Measurements from ENCODE around the gene RAB1A.
A peak's percentile ranks its signal among the peaks of the same experiment; 100 is the strongest.
"Not testable (repeated sequence)": the region's sequence is repeated elsewhere in the genome, so short reads cannot be mapped to it uniquely, and the experiment has no call there.

The RAB1A gene

GRCh38 chr2:65157856-65158255, 27.9 kb upstream of the RAB1A start:
- H3K4me1 ChIP-seq (ENCODE audit: insufficient read depth, low read length); H3K36me3 ChIP-seq (ENCODE audit: insufficient read depth, low read length); H3K9me3 ChIP-seq (ENCODE audit: control insufficient read depth, insufficient read depth, low read length); H3K9ac ChIP-seq (ENCODE audit: low read depth, low read length): not testable (repeated sequence)

- Histone ChIP-seq H3K36me3 (ENCODE audit: insufficient read depth, low read length) (no peaks in the 10 kb centered on the region), H3K9me3 (ENCODE audit: control insufficient read depth, insufficient read depth, low read length) (0 out of 2 replicates have a peak, but pooled peaks cover 3% of the 10 kb centered on the region), H3K9ac (ENCODE audit: low read depth, low read length) (no peak overlapping the region), H3K4me1 (ENCODE audit: insufficient read depth, low read length) (peaks cover under 1% of the 10 kb centered on the region; the same call in 1 of the 2 replicates)
Observed at GRCh38 chr2:65156041-65156440, 26.1 kb upstream of the RAB1A start.

- Histone ChIP-seq H3K9me3 (ENCODE audit: control insufficient read depth, insufficient read depth, low read length) (0 out of 2 replicates have a peak, but pooled peaks cover 3% of the 10 kb centered on the region), H3K9ac (ENCODE audit: low read depth, low read length) (no peak overlapping the region), H3K36me3 (ENCODE audit: insufficient read depth, low read length) (no peaks in the 10 kb centered on the region), H3K4me1 (ENCODE audit: insufficient read depth, low read length) (no peaks in the 10 kb centered on the region)
Observed at GRCh38 chr2:65153515-65153914, 23.6 kb upstream of the RAB1A start.

GRCh38 chr2:65146078-65146477, 16.2 kb upstream of the RAB1A start:
- H3K9ac ChIP-seq (ENCODE audit: low read depth, low read length), result no peak overlapping the region
- H3K4me1 ChIP-seq (ENCODE audit: insufficient read depth, low read length), result no peaks in the 10 kb centered on the region
- no peaks in the 10 kb centered on the region for H3K9me3 ChIP-seq (ENCODE audit: control insufficient read depth, insufficient read depth, low read length)
- H3K36me3 ChIP-seq (ENCODE audit: insufficient read depth, low read length), result no peaks in the 10 kb centered on the region

- H3K4me1 ChIP-seq (ENCODE audit: insufficient read depth, low read length), result no peaks in the 10 kb centered on the region
- H3K36me3 ChIP-seq (ENCODE audit: insufficient read depth, low read length), result no peaks in the 10 kb centered on the region
- no peaks in the 10 kb centered on the region for H3K9me3 ChIP-seq (ENCODE audit: control insufficient read depth, insufficient read depth, low read length)
- no peak overlapping the region for H3K9ac ChIP-seq (ENCODE audit: low read depth, low read length)
Observed at GRCh38 chr2:65144571-65144970, 14.7 kb upstream of the RAB1A start.

- Histone ChIP-seq H3K9ac (ENCODE audit: low read depth, low read length) (no peak overlapping the region), H3K9me3 (ENCODE audit: control insufficient read depth, insufficient read depth, low read length) (no peaks in the 10 kb centered on the region), H3K4me1 (ENCODE audit: insufficient read depth, low read length) (no peaks in the 10 kb centered on the region), H3K36me3 (ENCODE audit: insufficient read depth, low read length) (no peaks in the 10 kb centered on the region)
Observed at GRCh38 chr2:65142515-65142914, 12.6 kb upstream of the RAB1A start.

- Histone ChIP-seq H3K36me3 (ENCODE audit: insufficient read depth, low read length) (no peaks in the 10 kb centered on the region), H3K9ac (ENCODE audit: low read depth, low read length) (no peak overlapping the region), H3K4me1 (ENCODE audit: insufficient read depth, low read length) (no peaks in the 10 kb centered on the region), H3K9me3 (ENCODE audit: control insufficient read depth, insufficient read depth, low read length) (no peaks in the 10 kb centered on the region)
Observed at GRCh38 chr2:65137197-65137775, 7.4 kb upstream of the RAB1A start.

GRCh38 chr2:65136253-65136652, 6.3 kb upstream of the RAB1A start:
- H3K4me1 ChIP-seq (ENCODE audit: insufficient read depth, low read length), result no peaks in the 10 kb centered on the region
- no peaks in the 10 kb centered on the region for H3K36me3 ChIP-seq (ENCODE audit: insufficient read depth, low read length)
- H3K9ac ChIP-seq (ENCODE audit: low read depth, low read length), result no peak overlapping the region
- H3K9me3 ChIP-seq (ENCODE audit: control insufficient read depth, insufficient read depth, low read length), result no peaks in the 10 kb centered on the region

GRCh38 chr2:65134158-65134557, 4.3 kb upstream of the RAB1A start:
- no peaks in the 10 kb centered on the region for H3K4me1 ChIP-seq (ENCODE audit: insufficient read depth, low read length)
- no peaks in the 10 kb centered on the region for H3K9me3 ChIP-seq (ENCODE audit: control insufficient read depth, insufficient read depth, low read length)
- H3K36me3 ChIP-seq (ENCODE audit: insufficient read depth, low read length), result no peaks in the 10 kb centered on the region
- no peak overlapping the region for H3K9ac ChIP-seq (ENCODE audit: low read depth, low read length)

- Histone ChIP-seq H3K36me3 (ENCODE audit: insufficient read depth, low read length) (no peaks in the 10 kb centered on the region), H3K9ac (ENCODE audit: low read depth, low read length) (no peak overlapping the region), H3K4me1 (ENCODE audit: insufficient read depth, low read length) (peaks cover 1% of the 10 kb centered on the region; the same call in 1 of the 2 replicates), H3K9me3 (ENCODE audit: control insufficient read depth, insufficient read depth, low read length) (no peaks in the 10 kb centered on the region)
Observed at GRCh38 chr2:65133626-65134025, 3.7 kb upstream of the RAB1A start.

- H3K36me3 ChIP-seq (ENCODE audit: insufficient read depth, low read length); H3K9ac ChIP-seq (ENCODE audit: low read depth, low read length); H3K4me1 ChIP-seq (ENCODE audit: insufficient read depth, low read length); H3K9me3 ChIP-seq (ENCODE audit: control insufficient read depth, insufficient read depth, low read length): not testable (repeated sequence)
Observed at GRCh38 chr2:65132930-65133329, 3.0 kb upstream of the RAB1A start.

- peak overlapping the region; percentile 62 for H3K9ac ChIP-seq (ENCODE audit: low read depth, low read length)
- peaks cover 8% of the 10 kb centered on the region for H3K4me1 ChIP-seq (ENCODE audit: insufficient read depth, low read length)
- H3K36me3 ChIP-seq (ENCODE audit: insufficient read depth, low read length), result no peaks in the 10 kb centered on the region
- no peaks in the 10 kb centered on the region for H3K9me3 ChIP-seq (ENCODE audit: control insufficient read depth, insufficient read depth, low read length)
Observed at GRCh38 chr2:65130664-65131175, 814 bp upstream of the RAB1A start.

GRCh38 chr2:65129286-65129825, 550 bp downstream of the RAB1A start:
- H3K4me1 ChIP-seq (ENCODE audit: insufficient read depth, low read length), result peaks cover 12% of the 10 kb centered on the region
- peak overlapping the region; percentile 97 for H3K9ac ChIP-seq (ENCODE audit: low read depth, low read length)
- H3K9me3 ChIP-seq (ENCODE audit: control insufficient read depth, insufficient read depth, low read length), result no peaks in the 10 kb centered on the region
- H3K36me3 ChIP-seq (ENCODE audit: insufficient read depth, low read length), result no peaks in the 10 kb centered on the region

GRCh38 chr2:65128297-65129190, 1.4 kb downstream of the RAB1A start:
- H3K4me1 ChIP-seq (ENCODE audit: insufficient read depth, low read length), result peaks cover 12% of the 10 kb centered on the region
- H3K36me3 ChIP-seq (ENCODE audit: insufficient read depth, low read length), result no peaks in the 10 kb centered on the region
- peak overlapping the region; percentile 97 for H3K9ac ChIP-seq (ENCODE audit: low read depth, low read length)
- no peaks in the 10 kb centered on the region for H3K9me3 ChIP-seq (ENCODE audit: control insufficient read depth, insufficient read depth, low read length)

GRCh38 chr2:65125457-65125856, 4.4 kb downstream of the RAB1A start:
- not testable (repeated sequence) for H3K9ac ChIP-seq (ENCODE audit: low read depth, low read length); H3K36me3 ChIP-seq (ENCODE audit: insufficient read depth, low read length); H3K9me3 ChIP-seq (ENCODE audit: control insufficient read depth, insufficient read depth, low read length)
- H3K4me1 ChIP-seq (ENCODE audit: insufficient read depth, low read length), result peaks cover 12% of the 10 kb centered on the region

All from ES-I3 (cell line).